ENCODE measurements around the gene BCL2L14.

BCL2L14 gene

GRCh38 chr12:12051668-12052067 is 19.1 kb upstream of the BCL2L14 start:
- H3K4me3 ChIP-seq (ENCODE audit: low read depth, low read length, poor library complexity, severe bottlenecking): no peak overlapping the region
- TF ChIP-seq CTCF (IDR thresholded peaks at IDR 0.05; ENCODE audit: low read length): no peak
- TF ChIP-seq EZH2 (IDR thresholded peaks at IDR 0.05; ENCODE audit: borderline replicate concordance, low read length): no peak

GRCh38 chr12:12054993-12055392 is 15.7 kb upstream of the BCL2L14 start:
- no peak overlapping the region for H3K27ac ChIP-seq (ENCODE audit: low read depth, low read length, poor library complexity, severe bottlenecking)
- TF ChIP-seq EZH2 (IDR thresholded peaks at IDR 0.05; ENCODE audit: borderline replicate concordance, low read length) (no peak), CTCF (IDR thresholded peaks at IDR 0.05; ENCODE audit: low read length) (no peak)
- no peaks in the 10 kb centered on the region for H3F3A ChIP-seq (ENCODE audit: insufficient read depth, low read length)
- H3K36me3 ChIP-seq (ENCODE audit: insufficient read depth, low read length): no peaks in the 10 kb centered on the region; the same call in 1 of the 2 replicates
- no peaks in the 10 kb centered on the region for H3K27me3 ChIP-seq (ENCODE audit: insufficient read depth, low read length)
- no peak overlapping the region for H3K4me3 ChIP-seq (ENCODE audit: low read depth, low read length, poor library complexity, severe bottlenecking)
- no peaks in the 10 kb centered on the region for H3K4me1 ChIP-seq (ENCODE audit: insufficient read depth, low read length, severe bottlenecking)
- no peaks in the 10 kb centered on the region for H3K79me2 ChIP-seq (ENCODE audit: insufficient read depth, low read length)
- no peaks in the 10 kb centered on the region for H3K9me3 ChIP-seq (ENCODE audit: low read length)
- no peak overlapping the region for H3K4me2 ChIP-seq (ENCODE audit: low read length)
- no peaks in the 10 kb centered on the region for H3K9me2 ChIP-seq (ENCODE audit: low read depth, low read length)
- no peak overlapping the region for H2AFZ ChIP-seq (ENCODE audit: low read length)
- no peaks in the 10 kb centered on the region for H4K20me1 ChIP-seq (ENCODE audit: insufficient read depth, low read length)
- H3K9ac ChIP-seq (ENCODE audit: low read length): no peak overlapping the region

More at GRCh38 chr12:12051668-12052067, 19.1 kb upstream of the BCL2L14 start:
- Histone ChIP-seq H3K4me2 (ENCODE audit: low read length) (no peak overlapping the region), H3K9me3 (ENCODE audit: low read length) (no peaks in the 10 kb centered on the region), H3K9me2 (ENCODE audit: low read depth, low read length) (no peaks in the 10 kb centered on the region), H3K36me3 (ENCODE audit: insufficient read depth, low read length) (no peaks in the 10 kb centered on the region; the same call in 1 of the 2 replicates), H3F3A (ENCODE audit: insufficient read depth, low read length) (no peaks in the 10 kb centered on the region), H4K20me1 (ENCODE audit: insufficient read depth, low read length) (no peaks in the 10 kb centered on the region), H3K9ac (ENCODE audit: low read length) (no peak overlapping the region), H3K27me3 (ENCODE audit: insufficient read depth, low read length) (no peaks in the 10 kb centered on the region), H3K4me1 (ENCODE audit: insufficient read depth, low read length, severe bottlenecking) (no peaks in the 10 kb centered on the region), H2AFZ (ENCODE audit: low read length) (no peak overlapping the region), H3K27ac (ENCODE audit: low read depth, low read length, poor library complexity, severe bottlenecking) (no peak overlapping the region), H3K79me2 (ENCODE audit: insufficient read depth, low read length) (no peaks in the 10 kb centered on the region)

- Histone ChIP-seq H3K9ac (ENCODE audit: low read length) (no peak overlapping the region), H3K4me2 (ENCODE audit: low read length) (no peak overlapping the region), H3K9me2 (ENCODE audit: low read depth, low read length) (no peaks in the 10 kb centered on the region), H3K9me3 (ENCODE audit: low read length) (no peaks in the 10 kb centered on the region), H3K4me3 (ENCODE audit: low read depth, low read length, poor library complexity, severe bottlenecking) (no peak overlapping the region), H3K36me3 (ENCODE audit: insufficient read depth, low read length) (no peaks in the 10 kb centered on the region), H2AFZ (ENCODE audit: low read length) (no peak overlapping the region), H3K4me1 (ENCODE audit: insufficient read depth, low read length, severe bottlenecking) (no peaks in the 10 kb centered on the region), H4K20me1 (ENCODE audit: insufficient read depth, low read length) (no peaks in the 10 kb centered on the region), H3K27ac (ENCODE audit: low read depth, low read length, poor library complexity, severe bottlenecking) (no peak overlapping the region), H3K27me3 (ENCODE audit: insufficient read depth, low read length) (no peaks in the 10 kb centered on the region), H3F3A (ENCODE audit: insufficient read depth, low read length) (no peaks in the 10 kb centered on the region), H3K79me2 (ENCODE audit: insufficient read depth, low read length) (no peaks in the 10 kb centered on the region)
- TF ChIP-seq CTCF (IDR thresholded peaks at IDR 0.05; ENCODE audit: low read length) (no peak), EZH2 (IDR thresholded peaks at IDR 0.05; ENCODE audit: borderline replicate concordance, low read length) (no peak)
Observed at GRCh38 chr12:12056951-12057350, 13.8 kb upstream of the BCL2L14 start.

All from OCI-LY1 (cell line).